BJ (cell line): ENCODE measurements around the gene CTNNBL1. TPM values are rescaled to one million over a fixed set of nuclear protein-coding genes. Genes with fewer than 3 reads are reported as not detected.

Experiments used
- CTCF ChIA-PET: fragments of 350-600 bp; formaldehyde crosslinking; extraction: SDS; loops from one replicate; lab custom pipeline; 2021; ENCODE audit warnings: antibody characterized with exemption, inconsistent platforms; lab: Yijun Ruan, JAX
- POLR2A ChIA-PET: fragments of 300-600 bp; sonication (Branson Sonifier 250); formaldehyde crosslinking; extraction: SDS; loops from one replicate; lab custom pipeline; 2021; ENCODE audit warnings: antibody characterized with exemption; lab: Charles Lee
- DNase-seq: peaks from one replicate; pipeline ENCODE4 v3.0.0-alpha.2; 2011; ENCODE audit warnings: low read depth
- H3K27me3 ChIP-seq: 2 replicates; pipeline ENCODE4 v1.6.0; 2011; ENCODE audit warnings: low read length; ENCODE audit not compliant: control insufficient read depth, insufficient read depth
- H3K36me3 ChIP-seq: 2 replicates; pipeline ENCODE4 v1.5.1; 2011; ENCODE audit warnings: low read length; ENCODE audit not compliant: control insufficient read depth, insufficient read depth
- H3K4me3 ChIP-seq: 2 replicates; pipeline ENCODE4 v1.5.1; 2011; ENCODE audit warnings: low read depth, mild to moderate bottlenecking, control low read depth, low read length
- polyA plus RNA-seq: library from polyadenylated mRNA; depleted of rRNA; stranded (reverse); fragments of >200 nt; gene quantifications from 2 replicates; pipeline ENCODE4 v1.2.3, GENCODE V29; 2011
- TF ChIP-seq, protein P1 (sequence below): IDR thresholded peaks from 2 replicates; pipeline ENCODE4 v1.5.1; 2011; ENCODE audit warnings: low read depth, mild to moderate bottlenecking, control low read depth, inconsistent platforms, low read length, moderate library complexity; ENCODE audit not compliant: insufficient read depth

Gene CTNNBL1
- polyA plus RNA-seq, 1 experiment, result 38.4 TPM

- DNase-seq, result no peak
- TF ChIP-seq, protein P1, sequence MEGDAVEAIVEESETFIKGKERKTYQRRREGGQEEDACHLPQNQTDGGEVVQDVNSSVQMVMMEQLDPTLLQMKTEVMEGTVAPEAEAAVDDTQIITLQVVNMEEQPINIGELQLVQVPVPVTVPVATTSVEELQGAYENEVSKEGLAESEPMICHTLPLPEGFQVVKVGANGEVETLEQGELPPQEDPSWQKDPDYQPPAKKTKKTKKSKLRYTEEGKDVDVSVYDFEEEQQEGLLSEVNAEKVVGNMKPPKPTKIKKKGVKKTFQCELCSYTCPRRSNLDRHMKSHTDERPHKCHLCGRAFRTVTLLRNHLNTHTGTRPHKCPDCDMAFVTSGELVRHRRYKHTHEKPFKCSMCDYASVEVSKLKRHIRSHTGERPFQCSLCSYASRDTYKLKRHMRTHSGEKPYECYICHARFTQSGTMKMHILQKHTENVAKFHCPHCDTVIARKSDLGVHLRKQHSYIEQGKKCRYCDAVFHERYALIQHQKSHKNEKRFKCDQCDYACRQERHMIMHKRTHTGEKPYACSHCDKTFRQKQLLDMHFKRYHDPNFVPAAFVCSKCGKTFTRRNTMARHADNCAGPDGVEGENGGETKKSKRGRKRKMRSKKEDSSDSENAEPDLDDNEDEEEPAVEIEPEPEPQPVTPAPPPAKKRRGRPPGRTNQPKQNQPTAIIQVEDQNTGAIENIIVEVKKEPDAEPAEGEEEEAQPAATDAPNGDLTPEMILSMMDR, result no peak
- no peak overlapping the region for H3K4me3 ChIP-seq
- ChIA-PET POLR2A (no interaction called here), CTCF (no interaction called here)
- no peaks in the 10 kb centered on the region for H3K27me3 ChIP-seq
- H3K36me3 ChIP-seq, result no peaks in the 10 kb centered on the region
Observed at GRCh38 chr20:37837924-37838323, 144.1 kb downstream of the CTNNBL1 start.

- TF ChIP-seq, protein P1, result no peak
- Histone ChIP-seq H3K4me3 (no peak overlapping the region), H3K36me3 (0 out of 2 replicates have a peak, but pooled peaks cover 2% of the 10 kb centered on the region), H3K27me3 (no peaks in the 10 kb centered on the region)
- CTCF ChIA-PET, result no interaction called here
- no peak for DNase-seq
- POLR2A ChIA-PET, result no interaction called here
Observed at GRCh38 chr20:37838769-37839431, 145.1 kb downstream of the CTNNBL1 start.

- Histone ChIP-seq H3K27me3 (no peaks in the 10 kb centered on the region), H3K36me3 (0 out of 2 replicates have a peak, but pooled peaks cover 2% of the 10 kb centered on the region), H3K4me3 (no peak overlapping the region)
- DNase-seq, result no peak
- CTCF ChIA-PET, result no interaction called here
- POLR2A ChIA-PET, result no interaction called here
- TF ChIP-seq, protein P1, result no peak
Observed at GRCh38 chr20:37839432-37839827, 145.6 kb downstream of the CTNNBL1 start.

DNA sequence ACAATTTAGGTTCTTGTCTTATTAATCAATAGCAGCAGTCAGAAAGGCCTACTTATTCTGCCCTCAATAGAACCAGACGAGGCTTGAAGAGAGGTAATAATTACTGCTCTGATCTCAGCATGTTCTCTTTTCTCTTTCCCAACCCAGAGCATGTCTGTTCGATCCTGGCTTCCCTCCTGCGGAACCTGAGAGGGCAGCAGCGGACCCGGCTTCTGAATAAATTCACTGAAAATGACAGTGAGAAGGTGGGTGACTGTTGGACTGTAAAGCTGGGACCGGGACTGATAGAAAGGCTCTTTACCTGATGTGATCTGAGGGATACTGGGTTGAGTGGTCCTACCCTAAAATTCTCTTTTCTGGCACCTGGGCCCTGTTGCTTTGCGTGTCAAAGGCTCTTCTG, 146.1 kb downstream of the CTNNBL1 start:
- Histone ChIP-seq H3K4me3 (no peak overlapping the region), H3K36me3 (0 out of 2 replicates have a peak, but pooled peaks cover 2% of the 10 kb centered on the region), H3K27me3 (no peaks in the 10 kb centered on the region)
- DNase-seq, result no peak
- POLR2A ChIA-PET, result no interaction called here
- TF ChIP-seq, protein P1, result no peak
- CTCF ChIA-PET, result no interaction called here

DNA sequence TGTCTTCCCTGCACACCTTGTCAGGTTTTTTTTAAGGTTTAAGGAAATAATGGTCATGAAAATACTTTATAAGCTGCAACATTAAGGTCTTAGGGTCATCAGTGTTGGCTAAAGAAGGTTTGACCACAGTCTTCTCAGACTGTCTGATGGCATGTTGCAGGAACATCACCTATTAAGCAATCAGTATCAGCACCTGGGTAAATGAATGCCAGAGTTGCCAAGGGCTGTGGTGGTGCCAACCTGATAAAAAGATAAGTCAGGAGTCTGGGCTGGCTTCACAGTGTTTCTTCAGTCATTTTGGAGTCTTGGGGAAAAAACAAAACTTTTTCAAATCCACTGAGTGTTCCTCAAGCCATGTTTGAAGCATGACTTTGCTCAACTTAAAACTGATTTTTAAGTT, 147.6 kb downstream of the CTNNBL1 start:
- DNase-seq, result no peak
- TF ChIP-seq, protein P1, result no peak
- ChIA-PET POLR2A (no interaction called here), CTCF (no interaction called here)
- H3K4me3 ChIP-seq, result no peak overlapping the region
- no peaks in the 10 kb centered on the region for H3K27me3 ChIP-seq
- peaks cover 2% of the 10 kb centered on the region; the same call in 1 of the 2 replicates for H3K36me3 ChIP-seq
